OCI-LY7 (cell line): Measurements from ENCODE around the gene PCDHB9.
"Not testable (repeated sequence)": the region's sequence is repeated elsewhere in the genome, so short reads cannot be mapped to it uniquely, and the experiment has no call there.

Experiments used
- EZH2phosphoT487 ChIP-seq: fragments of 200-600 bp; sonication (generic); IDR thresholded peaks from 2 replicates; pipeline ENCODE4 v1.6.1; 2018; ENCODE audit warnings: low read depth, borderline replicate concordance, mild to moderate bottlenecking, mixed run types, antibody characterized with exemption, low read length, moderate library complexity, mixed read lengths
- TF ChIP-seq, protein P1 (sequence below): fragments of 200-600 bp; sonication (generic); conservative IDR thresholded peaks from 2 replicates; pipeline ENCODE4 v1.5.1; 2014; ENCODE audit warnings: mild to moderate bottlenecking, antibody characterized with exemption, low read length, moderate library complexity, mixed read lengths

DNA sequence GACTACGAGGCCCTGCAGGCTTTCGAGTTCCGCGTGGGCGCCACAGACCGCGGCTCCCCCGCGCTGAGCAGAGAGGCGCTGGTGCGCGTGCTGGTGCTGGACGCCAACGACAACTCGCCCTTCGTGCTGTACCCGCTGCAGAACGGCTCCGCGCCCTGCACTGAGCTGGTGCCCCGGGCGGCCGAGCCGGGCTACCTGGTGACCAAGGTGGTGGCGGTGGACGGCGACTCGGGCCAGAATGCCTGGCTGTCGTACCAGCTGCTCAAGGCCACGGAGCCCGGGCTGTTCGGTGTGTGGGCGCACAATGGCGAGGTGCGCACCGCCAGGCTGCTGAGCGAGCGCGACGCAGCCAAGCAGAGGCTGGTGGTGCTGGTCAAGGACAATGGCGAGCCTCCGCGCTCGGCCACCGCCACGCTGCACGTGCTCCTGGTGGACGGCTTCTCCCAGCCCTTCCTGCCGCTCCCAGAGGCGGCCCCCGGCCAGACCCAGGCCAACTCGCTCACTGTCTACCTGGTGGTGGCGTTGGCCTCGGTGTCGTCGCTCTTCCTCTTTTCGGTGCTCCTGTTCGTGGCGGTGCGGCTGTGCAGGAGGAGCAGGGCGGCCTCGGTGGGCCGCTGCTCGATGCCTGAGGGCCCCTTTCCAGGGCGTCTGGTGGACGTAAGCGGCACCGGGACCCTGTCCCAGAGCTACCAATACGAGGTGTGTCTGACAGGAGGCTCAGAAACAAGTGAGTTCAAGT, 2.7 kb upstream of the PCDHB9 start:
- TF ChIP-seq, protein P1, sequence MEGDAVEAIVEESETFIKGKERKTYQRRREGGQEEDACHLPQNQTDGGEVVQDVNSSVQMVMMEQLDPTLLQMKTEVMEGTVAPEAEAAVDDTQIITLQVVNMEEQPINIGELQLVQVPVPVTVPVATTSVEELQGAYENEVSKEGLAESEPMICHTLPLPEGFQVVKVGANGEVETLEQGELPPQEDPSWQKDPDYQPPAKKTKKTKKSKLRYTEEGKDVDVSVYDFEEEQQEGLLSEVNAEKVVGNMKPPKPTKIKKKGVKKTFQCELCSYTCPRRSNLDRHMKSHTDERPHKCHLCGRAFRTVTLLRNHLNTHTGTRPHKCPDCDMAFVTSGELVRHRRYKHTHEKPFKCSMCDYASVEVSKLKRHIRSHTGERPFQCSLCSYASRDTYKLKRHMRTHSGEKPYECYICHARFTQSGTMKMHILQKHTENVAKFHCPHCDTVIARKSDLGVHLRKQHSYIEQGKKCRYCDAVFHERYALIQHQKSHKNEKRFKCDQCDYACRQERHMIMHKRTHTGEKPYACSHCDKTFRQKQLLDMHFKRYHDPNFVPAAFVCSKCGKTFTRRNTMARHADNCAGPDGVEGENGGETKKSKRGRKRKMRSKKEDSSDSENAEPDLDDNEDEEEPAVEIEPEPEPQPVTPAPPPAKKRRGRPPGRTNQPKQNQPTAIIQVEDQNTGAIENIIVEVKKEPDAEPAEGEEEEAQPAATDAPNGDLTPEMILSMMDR = not testable (repeated sequence)
- TF ChIP-seq EZH2phosphoT487 = not testable (repeated sequence)
